ENCODE results near the gene GOLGA6A. TPM values are rescaled to one million over a fixed set of nuclear protein-coding genes. Genes with fewer than 3 reads are reported as not detected.

GOLGA6A gene
- total RNA-seq, 4 donors from 2014 or later: 1.2 TPM; not detected in 3

DNA sequence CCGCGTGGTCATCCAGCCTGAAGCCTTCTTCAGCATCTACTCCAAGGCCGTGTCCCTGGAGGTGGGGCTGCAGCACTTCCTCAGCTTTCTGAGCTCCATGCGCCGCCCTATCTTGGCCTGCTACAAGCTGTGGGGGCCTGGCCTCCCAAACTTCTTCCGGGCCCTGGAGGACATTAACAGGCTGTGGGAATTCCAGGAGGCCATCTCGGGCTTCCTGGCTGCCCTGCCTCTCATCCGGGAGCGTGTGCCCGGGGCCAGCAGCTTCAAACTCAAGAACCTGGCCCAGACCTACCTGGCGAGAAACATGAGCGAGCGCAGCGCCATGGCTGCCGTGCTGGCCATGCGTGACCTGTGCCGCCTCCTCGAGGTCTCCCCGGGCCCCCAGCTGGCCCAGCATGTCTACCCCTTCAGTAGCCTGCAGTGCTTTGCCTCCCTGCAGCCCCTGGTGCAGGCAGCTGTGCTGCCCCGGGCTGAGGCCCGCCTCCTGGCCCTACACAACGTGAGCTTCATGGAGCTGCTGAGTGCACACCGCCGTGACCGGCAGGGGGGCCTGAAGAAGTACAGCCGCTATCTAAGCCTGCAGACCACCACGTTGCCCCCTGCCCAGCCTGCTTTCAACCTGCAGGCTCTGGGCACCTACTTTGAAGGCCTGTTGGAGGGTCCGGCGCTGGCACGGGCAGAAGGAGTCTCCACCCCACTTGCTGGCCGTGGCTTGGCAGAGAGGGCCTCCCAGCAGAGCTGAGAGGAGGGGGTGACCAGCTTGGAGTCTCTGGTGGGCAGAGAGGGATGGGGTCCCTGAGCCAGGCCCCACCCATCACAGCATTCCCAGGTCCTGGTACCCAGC is 37.9 kb downstream of the GOLGA6A start:
- Histone ChIP-seq H3K27me3 (no peaks in the 10 kb centered on the region), H3K4me3 (no peak overlapping the region), H3K4me1 (peaks cover 36 to 58% (median 51%) of the 10 kb centered on the region in 4 donors), H3K27ac (replicated peaks in 1 of 4) (peak overlapping the region; percentile 51 to 68 (median 54)), H3K9me3 (no peaks in the 10 kb centered on the region), H3K36me3 (peaks cover 0 to 48% (median 41%) of the 10 kb centered on the region in 4 donors)
- DNase-seq (ENCODE audit: extremely low spot score): no peak
- TF ChIP-seq, protein P1, sequence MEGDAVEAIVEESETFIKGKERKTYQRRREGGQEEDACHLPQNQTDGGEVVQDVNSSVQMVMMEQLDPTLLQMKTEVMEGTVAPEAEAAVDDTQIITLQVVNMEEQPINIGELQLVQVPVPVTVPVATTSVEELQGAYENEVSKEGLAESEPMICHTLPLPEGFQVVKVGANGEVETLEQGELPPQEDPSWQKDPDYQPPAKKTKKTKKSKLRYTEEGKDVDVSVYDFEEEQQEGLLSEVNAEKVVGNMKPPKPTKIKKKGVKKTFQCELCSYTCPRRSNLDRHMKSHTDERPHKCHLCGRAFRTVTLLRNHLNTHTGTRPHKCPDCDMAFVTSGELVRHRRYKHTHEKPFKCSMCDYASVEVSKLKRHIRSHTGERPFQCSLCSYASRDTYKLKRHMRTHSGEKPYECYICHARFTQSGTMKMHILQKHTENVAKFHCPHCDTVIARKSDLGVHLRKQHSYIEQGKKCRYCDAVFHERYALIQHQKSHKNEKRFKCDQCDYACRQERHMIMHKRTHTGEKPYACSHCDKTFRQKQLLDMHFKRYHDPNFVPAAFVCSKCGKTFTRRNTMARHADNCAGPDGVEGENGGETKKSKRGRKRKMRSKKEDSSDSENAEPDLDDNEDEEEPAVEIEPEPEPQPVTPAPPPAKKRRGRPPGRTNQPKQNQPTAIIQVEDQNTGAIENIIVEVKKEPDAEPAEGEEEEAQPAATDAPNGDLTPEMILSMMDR (IDR thresholded peaks at IDR 0.05): no peak
- TF ChIP-seq POLR2AphosphoS5 (IDR thresholded peaks at IDR 0.05): no peak
- intact Hi-C loops (cut with DNase I): loop anchor here (5.0 kb wide), 1 partner anchor 62 kb away; no protein-coding TSS in a partner anchor
- 82% methylated on average over 15 of the region's 31 CpGs for WGBS

- Histone ChIP-seq H3K36me3 (peaks cover 0 to 48% (median 41%) of the 10 kb centered on the region in 4 donors), H3K9me3 (no peaks in the 10 kb centered on the region), H3K4me3 (no peak overlapping the region), H3K27me3 (no peaks in the 10 kb centered on the region), H3K27ac (replicated peaks in 1 of 4) (peak overlapping the region; percentile 51 to 68 (median 54)), H3K4me1 (peaks cover 42 to 61% (median 54%) of the 10 kb centered on the region in 4 donors)
- intact Hi-C loops (cut with DNase I): no loop called here
- DNase-seq (ENCODE audit: extremely low spot score): no peak
- WGBS: 83% methylated on average over 6 of the region's 7 CpGs
- TF ChIP-seq, protein P1 (IDR thresholded peaks at IDR 0.05): no peak
- TF ChIP-seq POLR2A (IDR thresholded peaks at IDR 0.05; ENCODE audit: low read depth) (no peak), EP300 (IDR thresholded peaks at IDR 0.05) (no peak), POLR2AphosphoS5 (IDR thresholded peaks at IDR 0.05) (no peak)
Measured at GRCh38 chr15:74043425-74044266, 38.7 kb downstream of the GOLGA6A start.

GRCh38 chr15:74042603-74043424 is 39.5 kb downstream of the GOLGA6A start:
- no peak overlapping the region for H3K4me3 ChIP-seq
- intact Hi-C loops (cut with DNase I): no loop called here
- DNase-seq (ENCODE audit: extremely low spot score): no peak
- no peaks in the 10 kb centered on the region for H3K27me3 ChIP-seq
- WGBS: 91% methylated on average over 11 of the region's 11 CpGs
- no peaks in the 10 kb centered on the region for H3K9me3 ChIP-seq
- peak overlapping the region in 2 of 4 donors; percentile 51 to 68 for H3K27ac ChIP-seq (replicated peaks in 1 of 4)
- H3K4me1 ChIP-seq: peaks cover 39 to 58% (median 47%) of the 10 kb centered on the region in 4 donors
- TF ChIP-seq POLR2A (IDR thresholded peaks at IDR 0.05; ENCODE audit: low read depth) (no peak), EP300 (IDR thresholded peaks at IDR 0.05) (no peak), POLR2AphosphoS5 (IDR thresholded peaks at IDR 0.05) (no peak)
- TF ChIP-seq, protein P1 (IDR thresholded peaks at IDR 0.05): no peak
- H3K36me3 ChIP-seq: peaks cover 0 to 51% (median 45%) of the 10 kb centered on the region in 4 donors

DNA sequence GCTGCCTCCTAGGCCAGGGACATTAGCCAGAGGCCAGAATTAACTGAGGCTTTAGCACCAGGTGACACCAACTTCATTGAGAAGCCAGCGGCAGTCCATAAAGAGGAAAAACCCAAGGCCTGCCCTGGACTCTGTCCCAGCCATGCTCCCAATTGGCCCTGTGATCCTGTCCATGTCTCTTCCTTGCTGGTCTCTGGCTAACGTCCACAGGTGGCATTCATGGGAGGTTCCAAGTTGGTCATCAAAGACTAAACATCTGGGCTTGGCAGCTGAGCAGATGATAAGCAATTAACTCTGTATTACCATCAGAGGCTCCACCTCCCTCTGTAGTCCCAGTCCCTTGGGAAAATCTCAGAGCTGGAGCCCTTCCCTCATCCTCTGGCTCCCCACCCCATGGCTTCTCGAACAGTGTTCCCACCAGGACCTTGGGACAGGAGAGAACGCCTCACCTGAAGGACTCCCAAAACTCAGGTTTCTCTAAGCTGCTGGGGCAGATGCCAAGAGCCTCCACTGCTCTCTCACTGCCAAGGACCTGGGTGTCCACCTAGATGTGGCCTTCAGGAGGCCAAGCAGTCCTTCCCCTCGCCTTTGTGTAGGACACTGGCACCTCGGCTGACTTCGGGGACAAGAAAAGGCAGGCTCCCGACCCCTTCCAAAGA is 40.4 kb downstream of the GOLGA6A start:
- Histone ChIP-seq H3K4me1 (peaks cover 42 to 65% (median 49%) of the 10 kb centered on the region in 4 donors), H3K36me3 (peaks cover 0 to 60% (median 53%) of the 10 kb centered on the region in 4 donors), H3K4me3 (no peak overlapping the region), H3K27me3 (no peaks in the 10 kb centered on the region), H3K9me3 (no peaks in the 10 kb centered on the region), H3K27ac (replicated peaks in 1 of 4) (peak overlapping the region in 1 of 4 donors; percentile 42)
- intact Hi-C loops (cut with DNase I): no loop called here
- 92% methylated on average over 6 of the region's 8 CpGs for WGBS
- TF ChIP-seq, protein P1 (IDR thresholded peaks at IDR 0.05): no peak
- TF ChIP-seq EP300 (IDR thresholded peaks at IDR 0.05): no peak
- no peak for TF ChIP-seq POLR2AphosphoS5 (IDR thresholded peaks at IDR 0.05)
- no peak for TF ChIP-seq POLR2A (IDR thresholded peaks at IDR 0.05; ENCODE audit: low read depth)
- DNase-seq (ENCODE audit: extremely low spot score): no peak
